DND-41 (cell line): ENCODE results near the gene EFHD1.
"Not testable (repeated sequence)": the region's sequence is repeated elsewhere in the genome, so short reads cannot be mapped to it uniquely, and the experiment has no call there.

Source experiments
- ATAC-seq: fragments of 200-7000 bp; cut with Tn5 transposase; 3 replicates; pipeline ENCODE4 v1.9.1; 2021; ENCODE audit warnings: low read depth; ENCODE audit not compliant: insufficient read depth
- DNase-seq: peaks from one replicate; pipeline ENCODE4 v3.0.0-alpha.2; 2020
- H2AFZ ChIP-seq: 2 replicates; pipeline ENCODE4 v1.6.0; 2012; ENCODE audit warnings: low read depth, low read length
- H3K27ac ChIP-seq: 2 replicates; pipeline ENCODE4 v1.5.1; 2012; ENCODE audit warnings: low read length, inconsistent platforms
- H3K27me3 ChIP-seq: fragments of 200-600 bp; sonication (generic); 2 replicates; pipeline ENCODE4 v1.6.0; 2012; ENCODE audit warnings: low read length, mild to moderate bottlenecking, inconsistent platforms; ENCODE audit not compliant: insufficient read depth, poor library complexity
- H3K36me3 ChIP-seq: 2 replicates; pipeline ENCODE4 v1.5.1; 2012; ENCODE audit warnings: low read length, inconsistent platforms; ENCODE audit not compliant: insufficient read depth
- H3K4me1 ChIP-seq: 2 replicates; pipeline ENCODE4 v1.5.1; 2012; ENCODE audit warnings: mild to moderate bottlenecking, low read length; ENCODE audit not compliant: insufficient read depth
- H3K4me2 ChIP-seq: 2 replicates; pipeline ENCODE4 v1.6.0; 2012; ENCODE audit warnings: mild to moderate bottlenecking, moderate library complexity, low read length, inconsistent platforms; ENCODE audit not compliant: insufficient read depth
- H3K4me3 ChIP-seq, 2 experiments: fragments of 200-600 bp in 1 of 2; shearing (Covaris generic) in 1 of 2; 2 replicates each; pipeline ENCODE4 v1.5.1; 2012 to 2016; ENCODE audit warnings: inconsistent platforms in 2 of 2, low read length in 2 of 2, mild to moderate bottlenecking in 2 of 2, low read depth in 1 of 2, moderate library complexity in 1 of 2
- H3K79me2 ChIP-seq: 2 replicates; pipeline ENCODE4 v1.6.0; 2012; ENCODE audit warnings: low read length, inconsistent platforms; ENCODE audit not compliant: insufficient read depth
- H3K9ac ChIP-seq: 2 replicates; pipeline ENCODE4 v1.6.0; 2012; ENCODE audit warnings: low read depth, mild to moderate bottlenecking, inconsistent platforms, low read length, moderate library complexity
- H3K9me3 ChIP-seq: 2 replicates; pipeline ENCODE4 v1.5.1; 2012; ENCODE audit warnings: low read length, moderate library complexity, mild to moderate bottlenecking, inconsistent platforms; ENCODE audit not compliant: insufficient read depth, severe bottlenecking
- H4K20me1 ChIP-seq: 2 replicates; pipeline ENCODE4 v1.6.0; 2012; ENCODE audit warnings: low read length; ENCODE audit not compliant: insufficient read depth
- EZH2 ChIP-seq: IDR thresholded peaks from 3 replicates; pipeline ENCODE4 v1.6.1; 2012; ENCODE audit warnings: borderline replicate concordance, low read depth, mild to moderate bottlenecking, moderate library complexity, low read length, inconsistent platforms; ENCODE audit not compliant: severe bottlenecking
- TF ChIP-seq, protein P1 (sequence below): IDR thresholded peaks from 2 replicates; pipeline ENCODE4 v1.5.1; 2012; ENCODE audit warnings: borderline replicate concordance, low read length, moderate library complexity, mild to moderate bottlenecking; ENCODE audit not compliant: poor library complexity, severe bottlenecking; ENCODE audit errors: extremely low read depth

Gene EFHD1

DNA sequence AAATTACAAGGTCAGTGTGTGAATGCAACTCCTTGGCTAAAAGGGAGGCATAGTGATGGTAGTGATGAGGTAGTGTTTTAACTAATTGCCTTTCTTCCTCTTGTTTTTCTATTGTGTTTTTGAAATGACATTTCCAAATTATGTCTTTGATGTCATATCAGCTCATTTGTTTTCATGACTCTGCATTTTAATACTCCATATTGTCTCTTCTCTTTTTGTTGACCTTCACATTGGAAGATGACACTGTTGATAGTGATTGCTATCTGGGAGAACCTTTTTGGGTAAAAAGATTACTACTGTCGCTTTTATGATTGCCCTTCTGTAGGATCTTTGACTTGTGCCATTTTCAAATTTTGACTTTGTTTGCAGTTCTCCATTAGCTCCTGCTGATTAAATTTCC is 66.8 kb downstream of the EFHD1 start:
- Histone ChIP-seq H3K4me1 (peaks cover 43% of the 10 kb centered on the region), H3K27ac (no peak overlapping the region), H4K20me1 (peaks cover 24% of the 10 kb centered on the region), H3K9me3 (no peaks in the 10 kb centered on the region), H2AFZ (no peak overlapping the region), H3K4me2 (peak overlapping the region; percentile 86; the same call in 1 of the 2 replicates), H3K79me2 (peaks cover 78% of the 10 kb centered on the region), H3K9ac (no peak overlapping the region), H3K4me3 (peak overlapping the region in 1 of 2 experiments; percentile 2; a peak in 1 of 4 replicates), H3K36me3 (peaks cover 34% of the 10 kb centered on the region), H3K27me3 (no peaks in the 10 kb centered on the region)
- no peak for TF ChIP-seq EZH2
- TF ChIP-seq, protein P1, sequence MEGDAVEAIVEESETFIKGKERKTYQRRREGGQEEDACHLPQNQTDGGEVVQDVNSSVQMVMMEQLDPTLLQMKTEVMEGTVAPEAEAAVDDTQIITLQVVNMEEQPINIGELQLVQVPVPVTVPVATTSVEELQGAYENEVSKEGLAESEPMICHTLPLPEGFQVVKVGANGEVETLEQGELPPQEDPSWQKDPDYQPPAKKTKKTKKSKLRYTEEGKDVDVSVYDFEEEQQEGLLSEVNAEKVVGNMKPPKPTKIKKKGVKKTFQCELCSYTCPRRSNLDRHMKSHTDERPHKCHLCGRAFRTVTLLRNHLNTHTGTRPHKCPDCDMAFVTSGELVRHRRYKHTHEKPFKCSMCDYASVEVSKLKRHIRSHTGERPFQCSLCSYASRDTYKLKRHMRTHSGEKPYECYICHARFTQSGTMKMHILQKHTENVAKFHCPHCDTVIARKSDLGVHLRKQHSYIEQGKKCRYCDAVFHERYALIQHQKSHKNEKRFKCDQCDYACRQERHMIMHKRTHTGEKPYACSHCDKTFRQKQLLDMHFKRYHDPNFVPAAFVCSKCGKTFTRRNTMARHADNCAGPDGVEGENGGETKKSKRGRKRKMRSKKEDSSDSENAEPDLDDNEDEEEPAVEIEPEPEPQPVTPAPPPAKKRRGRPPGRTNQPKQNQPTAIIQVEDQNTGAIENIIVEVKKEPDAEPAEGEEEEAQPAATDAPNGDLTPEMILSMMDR = no peak
- ATAC-seq (no peak), DNase-seq (no peak)

DNA sequence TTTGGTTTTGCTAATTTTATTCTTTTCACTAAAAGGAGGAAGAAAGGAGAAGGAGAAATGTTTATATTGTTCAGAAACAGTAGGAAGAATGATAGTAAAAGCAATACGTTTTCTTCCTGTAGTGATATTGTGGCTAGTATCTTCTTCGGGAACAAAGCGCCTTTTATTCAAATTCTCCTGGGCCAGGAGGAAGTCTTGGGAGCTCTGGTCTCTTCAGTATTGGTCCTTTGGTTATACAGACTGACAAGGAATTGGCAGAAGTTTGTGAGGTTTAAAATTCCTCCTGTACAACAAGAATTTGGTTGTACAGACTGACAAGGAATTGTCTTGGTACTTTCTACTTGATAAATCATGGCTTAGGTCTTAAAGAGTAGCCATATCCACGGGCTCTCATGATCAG is 73.7 kb downstream of the EFHD1 start:
- H3K27ac ChIP-seq = no peak overlapping the region
- no peak for ATAC-seq
- H3K4me1 ChIP-seq = no peaks in the 10 kb centered on the region
- no peak for TF ChIP-seq EZH2
- TF ChIP-seq, protein P1 = no peak
- H3K9ac ChIP-seq = no peak overlapping the region
- H3K4me3 ChIP-seq = no peak overlapping the region
- peaks cover 20% of the 10 kb centered on the region for H4K20me1 ChIP-seq
- no peak for DNase-seq
- no peaks in the 10 kb centered on the region for H3K27me3 ChIP-seq
- no peak overlapping the region for H2AFZ ChIP-seq
- H3K36me3 ChIP-seq = peaks cover 66% of the 10 kb centered on the region
- no peak overlapping the region for H3K4me2 ChIP-seq
- no peaks in the 10 kb centered on the region for H3K9me3 ChIP-seq
- H3K79me2 ChIP-seq = peaks cover 93% of the 10 kb centered on the region

DNA sequence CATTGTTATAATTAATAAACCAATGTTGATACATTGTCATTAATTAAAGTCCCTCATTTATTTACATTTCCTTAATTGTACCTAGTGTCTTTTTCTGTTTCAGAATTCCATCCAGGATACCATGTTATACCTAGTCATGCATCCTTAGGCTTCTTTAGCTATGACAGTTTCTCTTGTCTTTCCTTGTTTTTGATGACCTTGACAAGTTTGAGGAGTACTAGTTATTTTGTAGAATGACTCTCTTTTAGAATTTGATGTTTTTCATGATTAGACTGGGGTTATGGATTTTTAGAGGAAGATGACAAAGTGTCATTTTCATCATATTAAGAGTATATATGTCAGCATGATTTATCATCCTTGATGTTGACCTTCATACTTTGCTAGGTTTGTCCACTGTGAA is 80.1 kb downstream of the EFHD1 start:
- Histone ChIP-seq H3K4me2 (no peak overlapping the region), H3K27ac (no peak overlapping the region), H3K4me3 (no peak overlapping the region), H3K4me1 (no peaks in the 10 kb centered on the region), H3K27me3 (no peaks in the 10 kb centered on the region), H3K9me3 (no peaks in the 10 kb centered on the region), H4K20me1 (peaks cover 15% of the 10 kb centered on the region), H3K79me2 (peaks cover 95% of the 10 kb centered on the region), H2AFZ (no peak overlapping the region), H3K36me3 (peaks cover 59% of the 10 kb centered on the region; the same call in 1 of the 2 replicates), H3K9ac (no peak overlapping the region)
- no peak for ATAC-seq
- no peak for TF ChIP-seq EZH2
- TF ChIP-seq, protein P1 = no peak
- no peak for DNase-seq

DNA sequence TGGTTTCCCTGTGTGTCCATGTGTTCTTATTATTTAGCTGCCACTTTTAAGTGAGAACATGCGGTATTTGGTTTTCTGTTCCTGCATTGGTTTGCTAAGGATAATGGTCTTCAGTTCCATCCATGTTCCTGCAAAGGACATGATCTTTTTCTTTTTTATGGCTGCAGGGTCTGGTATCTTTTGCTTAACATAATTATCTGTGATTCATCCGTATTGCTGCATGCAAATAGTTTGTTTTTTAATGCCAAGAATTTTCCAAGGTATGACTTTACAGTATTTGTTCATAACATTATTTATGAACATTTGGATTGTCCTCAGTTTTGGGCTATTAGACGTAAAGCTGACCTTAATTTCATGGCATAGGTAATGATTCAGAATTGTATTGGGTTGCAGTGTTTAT is 81.6 kb downstream of the EFHD1 start:
- H2AFZ ChIP-seq = no peak overlapping the region
- no peak for TF ChIP-seq EZH2
- TF ChIP-seq, protein P1 = no peak
- H3K4me2 ChIP-seq = no peak overlapping the region
- peaks cover 98% of the 10 kb centered on the region for H3K79me2 ChIP-seq
- no peaks in the 10 kb centered on the region for H3K9me3 ChIP-seq
- H3K4me1 ChIP-seq = no peaks in the 10 kb centered on the region
- no peak for ATAC-seq
- H3K4me3 ChIP-seq = no peak overlapping the region
- peaks cover 25% of the 10 kb centered on the region for H4K20me1 ChIP-seq
- no peaks in the 10 kb centered on the region for H3K27me3 ChIP-seq
- H3K36me3 ChIP-seq = peaks cover 62% of the 10 kb centered on the region
- no peak overlapping the region for H3K27ac ChIP-seq
- DNase-seq = no peak
- no peak overlapping the region for H3K9ac ChIP-seq

DNA sequence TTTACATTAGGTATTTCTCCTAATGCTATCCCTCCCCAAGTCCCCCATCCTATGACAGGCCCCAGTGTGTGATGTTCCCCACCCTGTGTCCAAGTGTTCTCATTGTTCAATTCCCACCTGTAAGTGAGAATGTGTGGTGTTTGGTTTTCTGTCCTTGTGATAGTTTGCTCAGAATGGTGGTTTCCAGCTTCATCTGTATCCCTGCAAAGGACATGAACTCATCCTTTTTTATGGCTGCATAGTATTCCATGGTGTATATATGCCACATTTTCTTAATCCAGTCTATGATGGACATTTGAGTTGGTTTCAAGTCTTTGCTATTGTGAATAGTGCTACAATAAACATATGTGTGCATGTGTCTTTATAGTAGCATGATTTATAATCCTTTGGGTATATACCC is 86.7 kb downstream of the EFHD1 start:
- Histone ChIP-seq H3K36me3 (peaks cover 55% of the 10 kb centered on the region), H4K20me1 (peaks cover 38% of the 10 kb centered on the region), H3K79me2 (peaks cover 95% of the 10 kb centered on the region)
- DNase-seq, H2AFZ ChIP-seq, H3K4me3 ChIP-seq, H3K27me3 ChIP-seq, H3K9me3 ChIP-seq, ATAC-seq, H3K9ac ChIP-seq, H3K4me1 ChIP-seq, H3K27ac ChIP-seq, H3K4me2 ChIP-seq: not testable (repeated sequence)
